RWPE1 (cell line): ENCODE results near the gene PDZRN3.

Experiments used
- CTCF ChIA-PET: fragments of 350-600 bp; sonication (Branson Sonifier 250); formaldehyde crosslinking; extraction: SDS; loops from one replicate; lab custom pipeline; 2021; lab: Yijun Ruan, JAX
- POLR2A ChIA-PET: fragments of 400-600 bp; formaldehyde crosslinking; extraction: SDS; loops from one replicate; lab custom pipeline; 2020; ENCODE audit warnings: antibody characterized with exemption; ENCODE audit not compliant: low non-redundant PET; lab: Yijun Ruan, JAX
- DNase-seq: peaks from one replicate; pipeline ENCODE4 v3.0.0; 2012; ENCODE audit warnings: low spot score
- H3K27ac ChIP-seq: fragments of 450-650 bp; 2 replicates; pipeline ENCODE4 v1.5.1; 2017
- CTCF ChIP-seq: fragments of 450-650 bp; conservative IDR thresholded peaks from 2 replicates; pipeline ENCODE4 v1.5.1; 2017; ENCODE audit warnings: low read depth, mild to moderate bottlenecking

PDZRN3 gene

GRCh38 chr3:73484656-73485248 is 140.0 kb downstream of the PDZRN3 start:
- ChIA-PET CTCF (interaction anchor here (0.7 kb wide), 1 partner anchor 12 kb away, joined by 3 read pairs; no protein-coding TSS in a partner anchor), POLR2A (no interaction called here)
- H3K27ac ChIP-seq: no peak overlapping the region
- no peak for DNase-seq
- TF ChIP-seq CTCF: no peak

GRCh38 chr3:73481888-73482287 is 142.9 kb downstream of the PDZRN3 start:
- no peak overlapping the region for H3K27ac ChIP-seq
- TF ChIP-seq CTCF: no peak
- no peak for DNase-seq
- ChIA-PET POLR2A (no interaction called here), CTCF (no interaction called here)

GRCh38 chr3:73480187-73480672 is 144.5 kb downstream of the PDZRN3 start:
- H3K27ac ChIP-seq: no peak overlapping the region
- ChIA-PET POLR2A (no interaction called here), CTCF (no interaction called here)
- no peak for DNase-seq
- TF ChIP-seq CTCF: no peak

GRCh38 chr3:73479325-73479724 is 145.4 kb downstream of the PDZRN3 start:
- no peak for DNase-seq
- POLR2A ChIA-PET: no interaction called here
- CTCF ChIA-PET: no interaction called here
- TF ChIP-seq CTCF: no peak
- H3K27ac ChIP-seq: no peak overlapping the region

- DNase-seq: no peak
- ChIA-PET CTCF (no interaction called here), POLR2A (no interaction called here)
- no peak for TF ChIP-seq CTCF
- H3K27ac ChIP-seq: no peak overlapping the region
These were observed 145.9 kb downstream of the PDZRN3 start for GRCh38 chr3:73478858-73479257.

- TF ChIP-seq CTCF: no peak
- no peak for DNase-seq
- CTCF ChIA-PET: no interaction called here
- POLR2A ChIA-PET: no interaction called here
- H3K27ac ChIP-seq: no peak overlapping the region
These were observed 149.0 kb downstream of the PDZRN3 start for GRCh38 chr3:73475717-73476116.
